ENCODE measurements around the gene STK32B.

DNA sequence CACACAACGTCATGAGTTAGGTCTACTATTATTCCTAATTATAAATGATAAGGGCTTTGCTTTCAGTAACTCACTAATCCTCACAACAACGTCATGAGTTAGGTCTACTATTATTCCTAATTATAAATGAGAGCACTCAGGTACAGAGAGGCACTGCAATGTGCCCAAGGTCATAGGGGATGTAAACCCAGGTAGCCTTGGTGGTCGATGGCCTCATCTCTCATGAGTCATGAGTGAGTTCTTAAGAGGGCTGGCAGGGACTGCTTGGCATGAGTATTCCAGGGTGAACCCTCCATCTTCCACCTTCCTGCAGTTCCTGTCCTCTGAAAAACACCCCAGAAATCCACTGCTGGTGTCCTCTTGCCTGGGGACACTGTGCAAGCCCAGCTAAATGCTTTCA, 317.1 kb downstream of the STK32B start:
- TF ChIP-seq, protein P1, sequence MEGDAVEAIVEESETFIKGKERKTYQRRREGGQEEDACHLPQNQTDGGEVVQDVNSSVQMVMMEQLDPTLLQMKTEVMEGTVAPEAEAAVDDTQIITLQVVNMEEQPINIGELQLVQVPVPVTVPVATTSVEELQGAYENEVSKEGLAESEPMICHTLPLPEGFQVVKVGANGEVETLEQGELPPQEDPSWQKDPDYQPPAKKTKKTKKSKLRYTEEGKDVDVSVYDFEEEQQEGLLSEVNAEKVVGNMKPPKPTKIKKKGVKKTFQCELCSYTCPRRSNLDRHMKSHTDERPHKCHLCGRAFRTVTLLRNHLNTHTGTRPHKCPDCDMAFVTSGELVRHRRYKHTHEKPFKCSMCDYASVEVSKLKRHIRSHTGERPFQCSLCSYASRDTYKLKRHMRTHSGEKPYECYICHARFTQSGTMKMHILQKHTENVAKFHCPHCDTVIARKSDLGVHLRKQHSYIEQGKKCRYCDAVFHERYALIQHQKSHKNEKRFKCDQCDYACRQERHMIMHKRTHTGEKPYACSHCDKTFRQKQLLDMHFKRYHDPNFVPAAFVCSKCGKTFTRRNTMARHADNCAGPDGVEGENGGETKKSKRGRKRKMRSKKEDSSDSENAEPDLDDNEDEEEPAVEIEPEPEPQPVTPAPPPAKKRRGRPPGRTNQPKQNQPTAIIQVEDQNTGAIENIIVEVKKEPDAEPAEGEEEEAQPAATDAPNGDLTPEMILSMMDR (conservative IDR thresholded peaks at IDR 0.05; ENCODE audit: low read depth, low read length) = no peak
- no peak for TF ChIP-seq EZH2 (IDR thresholded peaks at IDR 0.05; ENCODE audit: low read length, unreplicated experiment)
